GM13976 (cell line): Measurements from ENCODE around the gene EFTUD2.

Experiments used
- DNase-seq: peaks from one replicate; pipeline ENCODE4 v3.0.0; 2012; ENCODE audit warnings: low spot score
- CTCF ChIP-seq: IDR thresholded peaks from 2 replicates; pipeline ENCODE4 v1.5.1; 2012; ENCODE audit warnings: borderline replicate concordance, mild to moderate bottlenecking; ENCODE audit not compliant: insufficient read depth; ENCODE audit errors: extremely low read depth, missing control alignments, control extremely low read depth
- in situ Hi-C: fragments of 300-500 bp; cut with MboI; formaldehyde crosslinking; loops from one replicate; pipeline ENCODE4 v1.12.0; 2022; ENCODE audit warnings: low sequenced_read_pairs, mixed read lengths, inconsistent platforms; ENCODE audit not compliant: unreplicated experiment

Gene EFTUD2

GRCh38 chr17:44925731-44926697, 26.8 kb upstream of the EFTUD2 start:
- TF ChIP-seq CTCF: no peak
- no peak for DNase-seq
- in situ Hi-C loops: loop anchor here (10.0 kb wide), 1 partner anchor 99 kb away; no protein-coding TSS in a partner anchor

GRCh38 chr17:44924107-44924544, 24.9 kb upstream of the EFTUD2 start:
- TF ChIP-seq CTCF: no peak
- no peak for DNase-seq
- in situ Hi-C loops: loop anchor here (10.0 kb wide), 1 partner anchor 101 kb away; no protein-coding TSS in a partner anchor

GRCh38 chr17:44922746-44923470, 23.7 kb upstream of the EFTUD2 start:
- no peak for DNase-seq
- in situ Hi-C loops: loop anchor here (10.0 kb wide), 1 partner anchor 102 kb away; no protein-coding TSS in a partner anchor
- TF ChIP-seq CTCF: no peak

GRCh38 chr17:44922136-44922535, 22.9 kb upstream of the EFTUD2 start:
- DNase-seq: no peak
- no peak for TF ChIP-seq CTCF
- in situ Hi-C loops: loop anchor here (10.0 kb wide), 1 partner anchor 103 kb away; no protein-coding TSS in a partner anchor

GRCh38 chr17:44921122-44921882, 22.1 kb upstream of the EFTUD2 start:
- DNase-seq: no peak
- in situ Hi-C loops: loop anchor here (10.0 kb wide), 1 partner anchor 103 kb away; no protein-coding TSS in a partner anchor
- no peak for TF ChIP-seq CTCF

DNA sequence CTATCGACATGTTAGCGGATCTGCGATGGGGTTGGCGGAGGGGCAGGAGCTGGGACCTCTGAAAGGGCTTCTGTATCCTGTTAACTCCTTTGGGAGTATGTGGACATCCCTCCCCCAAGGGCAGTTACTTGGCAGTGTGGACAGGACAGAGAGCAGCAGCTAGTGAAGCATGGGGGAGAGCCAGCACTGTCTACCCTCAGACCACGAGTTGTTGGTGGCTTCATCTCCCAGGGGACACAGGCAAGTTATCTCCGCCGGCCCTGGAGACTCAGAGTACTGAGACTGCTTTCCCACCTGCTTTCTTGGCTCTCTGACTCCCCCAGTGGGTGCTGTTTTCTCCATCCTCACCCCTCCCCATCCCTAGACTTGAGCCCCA, 21.3 kb upstream of the EFTUD2 start:
- DNase-seq: no peak
- in situ Hi-C loops: loop anchor here (10.0 kb wide), 1 partner anchor 104 kb away; no protein-coding TSS in a partner anchor
- TF ChIP-seq CTCF: no peak
